CD4-positive, alpha-beta memory T cell (primary cell): ENCODE data around the gene TNK2. TPM values are rescaled to one million over a fixed set of nuclear protein-coding genes. Genes with fewer than 3 reads are reported as not detected.

Experiments used
- CTCF ChIA-PET: fragments of 350-600 bp; sonication (Branson Sonifier 250); formaldehyde crosslinking; loops from one replicate; lab custom pipeline; 2021; ENCODE audit warnings: inconsistent platforms; ENCODE audit not compliant: partially characterized antibody; lab: Charles Lee
- POLR2A ChIA-PET: fragments of 350-600 bp; sonication (Branson Sonifier 250); formaldehyde crosslinking; loops from one replicate; lab custom pipeline; 2021; ENCODE audit not compliant: partially characterized antibody; lab: Charles Lee
- DNase-seq, 5 donors: peaks; one replicate each; pipeline versions ENCODE4 v3.0.0 to v3.0.0-alpha.2; 2020 to 2022; ENCODE audit warnings: mixed read lengths in 1 of 5
- H3K27ac ChIP-seq: one replicate; pipeline ENCODE4 v1.7.0; 2013; ENCODE audit warnings: low read depth, low read length
- H3K27me3 ChIP-seq: 2 replicates; pipeline ENCODE4 v1.7.0; 2013; ENCODE audit warnings: mild to moderate bottlenecking, low read length, moderate library complexity; ENCODE audit not compliant: insufficient read depth
- H3K36me3 ChIP-seq: 2 replicates; pipeline ENCODE4 v1.7.0; 2013; ENCODE audit warnings: mild to moderate bottlenecking, low read length, moderate library complexity; ENCODE audit not compliant: insufficient read depth
- H3K4me1 ChIP-seq: 2 replicates; pipeline ENCODE4 v1.7.0; 2013; ENCODE audit warnings: mild to moderate bottlenecking, low read length, moderate library complexity; ENCODE audit not compliant: insufficient read depth
- H3K4me3 ChIP-seq, 2 donors: one replicate each; pipeline ENCODE4 v1.7.0; 2013; ENCODE audit warnings: low read length in 2 of 2, mild to moderate bottlenecking in 1 of 2
- H3K9me3 ChIP-seq, 2 donors: one replicate each; pipeline ENCODE4 v1.7.0; 2013; ENCODE audit warnings: low read length in 2 of 2, control low read depth in 1 of 2; ENCODE audit not compliant: control insufficient read depth in 1 of 2
- H3K27ac Mint-ChIP-seq, 7 donors: one replicate each; pipeline ENCODE4 v1.8.0; 2020 to 2021; ENCODE audit warnings: mixed read lengths in 7 of 7, mild to moderate bottlenecking in 6 of 7, inconsistent platforms in 3 of 7, moderate library complexity in 3 of 7
- H3K27me3 Mint-ChIP-seq, 2 donors: one replicate each; pipeline ENCODE4 v1.8.0; 2020 to 2021; ENCODE audit warnings: mixed read lengths in 2 of 2
- H3K36me3 Mint-ChIP-seq, 2 donors: one replicate each; pipeline ENCODE4 v1.8.0; 2020 to 2021; ENCODE audit warnings: mixed read lengths in 2 of 2, inconsistent platforms in 1 of 2, mild to moderate bottlenecking in 1 of 2
- H3K4me1 Mint-ChIP-seq, 4 donors: one replicate each; pipeline ENCODE4 v1.8.0; 2020 to 2021; ENCODE audit warnings: mixed read lengths in 4 of 4, mild to moderate bottlenecking in 1 of 4
- H3K4me3 Mint-ChIP-seq, 8 donors: one replicate each; pipeline ENCODE4 v1.8.0; 2020 to 2021; ENCODE audit warnings: mixed read lengths in 8 of 8, mild to moderate bottlenecking in 7 of 8, moderate library complexity in 6 of 8, inconsistent platforms in 3 of 8
- H3K9me3 Mint-ChIP-seq, 8 donors: one replicate each; pipeline ENCODE4 v1.8.0; 2020 to 2021; ENCODE audit warnings: mixed read lengths in 8 of 8, mild to moderate bottlenecking in 5 of 8, inconsistent platforms in 3 of 8, moderate library complexity in 1 of 8
- intact Hi-C: fragments of 100-400 bp; cut with micrococcal nuclease; formaldehyde crosslinking; loops from one replicate; pipeline ENCODE4 v1.15.1; 2023
- polyA plus RNA-seq, 2 donors: library from polyadenylated mRNA; unstranded; fragments of 300-500 nt; fragmentation: Illumina TruSeq; gene quantifications; one replicate each; pipeline ENCODE4 v1.2.3, GENCODE V29; 2021
- total RNA-seq, 2 experiments: library from RNA; stranded (reverse); gene quantifications; one replicate each; pipeline ENCODE4 v1.2.3, GENCODE V29; 2021

Gene TNK2
- total and polyA plus RNA-seq, 4 experiments from 2014 or later, result 0.18 to 164 (median 69.9) TPM

DNA sequence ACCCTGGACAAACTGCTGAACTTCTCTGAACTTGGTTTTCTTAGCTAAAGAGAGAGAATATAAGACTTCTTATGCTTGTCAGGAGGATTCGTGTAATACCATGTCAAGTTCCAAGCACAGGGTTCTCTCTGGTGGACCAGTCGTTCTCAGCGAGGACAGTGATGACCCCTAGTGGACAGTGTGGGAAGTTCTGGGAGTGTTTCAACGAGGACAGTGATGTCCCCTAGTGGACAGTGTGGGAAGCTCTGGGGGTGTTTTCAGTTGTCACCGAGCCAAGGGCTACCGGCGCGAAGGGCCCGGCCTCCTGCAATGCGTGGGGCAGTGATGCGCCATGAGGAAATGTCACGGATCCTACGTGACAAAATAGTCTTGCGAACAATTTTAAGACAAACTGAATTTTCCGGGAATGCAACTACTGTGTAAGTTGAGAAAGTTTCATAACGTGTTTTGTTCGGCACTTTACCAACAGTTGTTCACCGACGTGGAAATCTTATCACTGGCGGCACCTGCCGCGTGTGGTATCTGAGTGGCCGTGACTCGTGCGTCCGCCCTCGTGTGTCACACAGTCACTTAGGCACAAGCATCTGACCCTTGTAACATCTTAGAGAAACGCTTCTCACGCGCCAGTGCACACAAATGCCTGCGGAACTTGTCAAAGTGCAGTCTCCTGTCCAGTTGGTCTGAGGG lies 57.4 kb downstream of the TNK2 start:
- Mint-ChIP-seq H3K4me3 (peak overlapping the region in 5 of 8 donors; percentile 40 to 63 (median 50)), H3K4me1 (peaks cover 5 to 8% (median 6%) of the 10 kb centered on the region in 4 donors), H3K27me3 (peaks cover 0 to 4% of the 10 kb centered on the region in 2 donors), H3K27ac (peak overlapping the region in 2 of 7 donors; percentile 6 to 32), H3K9me3 (no peaks in the 10 kb centered on the region), H3K36me3 (no peaks in the 10 kb centered on the region)
- peak; percentile 83 to 89 (median 88) for DNase-seq
- ChIA-PET POLR2A (interaction anchor here (1.0 to 1.2 kb wide), 2 partner anchors 10 to 301 kb away, joined by 3 to 4 read pairs; no protein-coding TSS in a partner anchor), CTCF (interaction anchor here (0.5 to 12.9 kb wide), 36 partner anchors 9 to 588 kb away, joined by 3 to 234 read pairs (median 4); partner anchors contain the start of genes TNK2 and XXYLT1)
- Histone ChIP-seq H3K36me3 (no peaks in the 10 kb centered on the region), H3K9me3 (no peaks in the 10 kb centered on the region), H3K4me1 (peaks cover 5% of the 10 kb centered on the region), H3K4me3 (no peak overlapping the region), H3K27ac (no peak overlapping the region), H3K27me3 (no peaks in the 10 kb centered on the region)
- intact Hi-C loops, result loop anchor here (1.0 to 10.0 kb wide), 5 partner anchors 293 to 1516 kb away; partner anchors contain the start of genes PPP1R2 and XXYLT1

DNA sequence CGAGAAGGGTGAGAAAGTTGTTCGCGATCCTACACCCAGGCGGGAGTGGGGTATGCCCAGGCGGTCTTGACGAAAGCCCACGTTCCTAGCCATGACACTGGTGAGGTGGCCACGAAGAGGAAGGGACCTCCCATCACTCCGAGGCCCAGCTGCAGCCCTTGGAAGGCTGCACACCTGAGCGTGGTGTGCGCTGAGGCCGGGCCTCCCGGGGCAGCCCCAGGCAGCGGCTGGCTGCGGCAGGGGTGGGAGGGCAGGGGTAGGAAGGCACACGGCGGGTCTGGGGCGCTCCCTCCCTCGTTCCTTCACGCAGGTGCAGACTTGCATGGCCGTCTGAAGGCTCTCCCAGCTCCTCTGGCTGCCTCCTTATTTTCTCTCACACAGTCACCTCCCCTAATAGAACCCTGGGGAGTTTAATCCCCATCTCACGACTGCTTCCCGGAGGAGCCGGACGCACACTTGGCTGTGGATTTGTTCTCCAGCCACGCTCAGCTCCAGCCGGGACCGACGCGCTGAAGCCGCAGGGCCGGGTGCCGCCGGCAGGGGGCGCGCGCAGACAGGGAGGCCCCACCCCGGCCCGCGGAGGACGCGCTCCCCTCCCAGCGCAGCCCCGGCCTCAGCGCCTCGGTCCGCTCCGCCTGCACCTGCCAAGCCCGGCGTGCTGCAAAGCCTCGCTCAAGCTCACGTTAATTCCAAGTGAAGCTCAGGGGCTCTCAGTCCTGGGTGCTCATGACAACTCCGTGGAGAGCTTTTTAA lies 58.9 kb downstream of the TNK2 start:
- H3K4me1 ChIP-seq, result peaks cover 5% of the 10 kb centered on the region
- no peaks in the 10 kb centered on the region for H3K9me3 Mint-ChIP-seq
- H3K27ac ChIP-seq, result no peak overlapping the region
- peak in 1 of 5 donors; percentile 65 for DNase-seq
- intact Hi-C loops, result loop anchor here (5.0 to 10.0 kb wide), 3 partner anchors 307 to 1515 kb away; partner anchors contain the start of gene PPP1R2
- peak overlapping the region in 2 of 8 donors; percentile 26 to 61 for H3K4me3 Mint-ChIP-seq
- H3K4me1 Mint-ChIP-seq, result peaks cover 5 to 8% (median 6%) of the 10 kb centered on the region in 4 donors
- H3K36me3 ChIP-seq, result no peaks in the 10 kb centered on the region
- H3K4me3 ChIP-seq, result no peak overlapping the region
- H3K9me3 ChIP-seq, result no peaks in the 10 kb centered on the region
- POLR2A ChIA-PET, result interaction anchor here (0.6 to 1.2 kb wide), 2 partner anchors 8 to 66 kb away, joined by 3 to 4 read pairs; no protein-coding TSS in a partner anchor
- no peaks in the 10 kb centered on the region for H3K27me3 ChIP-seq
- peaks cover 0 to 4% of the 10 kb centered on the region in 2 donors for H3K27me3 Mint-ChIP-seq
- CTCF ChIA-PET, result interaction anchor here (0.8 to 12.9 kb wide), 32 partner anchors 9 to 578 kb away, joined by 3 to 234 read pairs (median 5); partner anchors contain the start of genes TNK2 and XXYLT1
- no peaks in the 10 kb centered on the region for H3K36me3 Mint-ChIP-seq
- H3K27ac Mint-ChIP-seq, result no peak overlapping the region

GRCh38 chr3:195847055-195847950 lies 61.0 kb downstream of the TNK2 start:
- no peak overlapping the region for H3K4me3 Mint-ChIP-seq
- Histone ChIP-seq H3K36me3 (no peaks in the 10 kb centered on the region), H3K4me3 (no peak overlapping the region), H3K9me3 (no peaks in the 10 kb centered on the region), H3K4me1 (peaks cover 5% of the 10 kb centered on the region), H3K27me3 (no peaks in the 10 kb centered on the region), H3K27ac (no peak overlapping the region)
- H3K9me3 Mint-ChIP-seq, result no peaks in the 10 kb centered on the region
- no peak overlapping the region for H3K27ac Mint-ChIP-seq
- intact Hi-C loops, result no loop called here
- peaks cover 0 to 4% of the 10 kb centered on the region in 2 donors for H3K27me3 Mint-ChIP-seq
- POLR2A ChIA-PET, result interaction anchor here (0.8 kb wide), 1 partner anchor 297 kb away, joined by 3 read pairs; no protein-coding TSS in a partner anchor
- H3K4me1 Mint-ChIP-seq, result peaks cover 5 to 8% (median 6%) of the 10 kb centered on the region in 4 donors
- H3K36me3 Mint-ChIP-seq, result no peaks in the 10 kb centered on the region
- CTCF ChIA-PET, result interaction anchor here (0.6 to 12.9 kb wide), 2 partner anchors 71 to 127 kb away, joined by 3 to 234 read pairs; no protein-coding TSS in a partner anchor
- DNase-seq, result no peak

- H3K4me3 Mint-ChIP-seq, result no peak overlapping the region
- H3K4me1 Mint-ChIP-seq, result no peaks in the 10 kb centered on the region
- Histone ChIP-seq H3K27ac (no peak overlapping the region), H3K4me3 (no peak overlapping the region), H3K4me1 (no peaks in the 10 kb centered on the region), H3K36me3 (no peaks in the 10 kb centered on the region), H3K9me3 (no peaks in the 10 kb centered on the region), H3K27me3 (no peaks in the 10 kb centered on the region)
- DNase-seq, result no peak
- no peaks in the 10 kb centered on the region for H3K9me3 Mint-ChIP-seq
- POLR2A ChIA-PET, result no interaction called here
- intact Hi-C loops, result no loop called here
- CTCF ChIA-PET, result no interaction called here
- H3K36me3 Mint-ChIP-seq, result no peaks in the 10 kb centered on the region
- H3K27me3 Mint-ChIP-seq, result peaks cover 0 to 1% of the 10 kb centered on the region in 2 donors
- no peak overlapping the region for H3K27ac Mint-ChIP-seq
Observed at GRCh38 chr3:195845483-195845882, 62.9 kb downstream of the TNK2 start.

- ChIA-PET CTCF (interaction anchor here (0.8 to 0.9 kb wide), 2 partner anchors 15 to 16 kb away, joined by 3 to 4 read pairs; no protein-coding TSS in a partner anchor), POLR2A (no interaction called here)
- Histone ChIP-seq H3K4me1 (no peaks in the 10 kb centered on the region), H3K36me3 (no peaks in the 10 kb centered on the region), H3K27me3 (no peaks in the 10 kb centered on the region), H3K4me3 (no peak overlapping the region), H3K27ac (no peak overlapping the region), H3K9me3 (no peaks in the 10 kb centered on the region)
- peaks cover 0 to 1% of the 10 kb centered on the region in 2 donors for H3K27me3 Mint-ChIP-seq
- no peak overlapping the region for H3K4me3 Mint-ChIP-seq
- H3K9me3 Mint-ChIP-seq, result no peaks in the 10 kb centered on the region
- H3K27ac Mint-ChIP-seq, result peak overlapping the region in 1 of 7 donors; percentile 48
- intact Hi-C loops, result no loop called here
- H3K36me3 Mint-ChIP-seq, result no peaks in the 10 kb centered on the region
- H3K4me1 Mint-ChIP-seq, result no peaks in the 10 kb centered on the region
- DNase-seq, result no peak
Observed at GRCh38 chr3:195844671-195845218, 63.6 kb downstream of the TNK2 start.

- Mint-ChIP-seq H3K9me3 (no peaks in the 10 kb centered on the region), H3K36me3 (no peaks in the 10 kb centered on the region), H3K27me3 (peaks cover 0 to 3% of the 10 kb centered on the region in 2 donors), H3K4me3 (no peak overlapping the region), H3K4me1 (no peaks in the 10 kb centered on the region), H3K27ac (no peak overlapping the region)
- no peaks in the 10 kb centered on the region for H3K9me3 ChIP-seq
- H3K4me3 ChIP-seq, result no peak overlapping the region
- no peak for DNase-seq
- intact Hi-C loops, result no loop called here
- CTCF ChIA-PET, result interaction anchor here (5.0 kb wide), 1 partner anchor 11 kb away, joined by 49 read pairs; no protein-coding TSS in a partner anchor
- no peaks in the 10 kb centered on the region for H3K27me3 ChIP-seq
- H3K27ac ChIP-seq, result no peak overlapping the region
- H3K4me1 ChIP-seq, result no peaks in the 10 kb centered on the region
- POLR2A ChIA-PET, result no interaction called here
- H3K36me3 ChIP-seq, result no peaks in the 10 kb centered on the region
Observed at GRCh38 chr3:195839260-195840010, 68.9 kb downstream of the TNK2 start.
